Thoracic aorta (tissue), 2 donors: ENCODE measurements around the gene NFS1. TPM values are rescaled to one million over a fixed set of nuclear protein-coding genes. Genes with fewer than 3 reads are reported as not detected.

Experiments
- ATAC-seq: fragments of 150-250 bp; one replicate; pipeline ENCODE4 v1.8.0; 2017; ENCODE audit warnings: low read depth; ENCODE audit not compliant: insufficient number of reproducible peaks, low FRiP score
- DNase-seq: peaks from one replicate; pipeline ENCODE4 v3.0.0-alpha.2; 2020; ENCODE audit warnings: low spot score
- H3K27ac ChIP-seq, 2 donors: fragments of 200-600 bp; sonication (generic); 1 replicate in 1 of 2; 2 replicates in 1 of 2; pipeline ENCODE4 v1.5.1; 2016; ENCODE audit warnings: mild to moderate bottlenecking in 2 of 2, moderate library complexity in 2 of 2
- H3K27me3 ChIP-seq: fragments of 200-600 bp; sonication (generic); replicated peaks from 2 replicates; pipeline ENCODE4 v1.6.0; 2016; ENCODE audit warnings: mild to moderate bottlenecking; ENCODE audit not compliant: insufficient read depth
- H3K36me3 ChIP-seq: fragments of 200-600 bp; sonication (generic); one replicate; pipeline ENCODE4 v1.5.1; 2016
- H3K4me1 ChIP-seq, 2 donors: fragments of 200-600 bp; sonication (generic); 1 replicate in 1 of 2; 2 replicates in 1 of 2; pipeline versions ENCODE4 v1.5.1 to v1.6.0; 2016; ENCODE audit warnings: low read depth in 2 of 2, mild to moderate bottlenecking in 1 of 2; ENCODE audit not compliant: control insufficient read depth in 1 of 2
- H3K4me3 ChIP-seq: fragments of 200-600 bp; sonication (generic); 2 replicates; pipeline ENCODE4 v1.5.1; 2016; ENCODE audit warnings: mild to moderate bottlenecking
- H3K9me3 ChIP-seq: fragments of 200-600 bp; sonication (generic); 2 replicates; pipeline ENCODE4 v1.5.1; 2016
- CTCF ChIP-seq: fragments of 200-600 bp; sonication (generic); IDR thresholded peaks from one replicate; pipeline ENCODE4 v1.5.1; 2019; ENCODE audit warnings: antibody characterized with exemption
- total RNA-seq, 2 donors: library from RNA; depleted of rRNA; stranded (reverse); fragments of >200 nt; gene quantifications; one replicate each; pipeline versions ENCODE4 v1.1.0 to v1.2.3, GENCODE V29; 2016

Gene NFS1
- total RNA-seq, 2 donors from 2014 or later = 11.5 to 19.4 TPM

GRCh38 chr20:35641743-35642142 is 57.4 kb downstream of the NFS1 start:
- H3K4me1 ChIP-seq = peaks cover 0 to 4% of the 10 kb centered on the region in 2 donors
- H3K36me3 ChIP-seq = no peaks in the 10 kb centered on the region
- DNase-seq = no peak
- no peak for TF ChIP-seq CTCF
- no peak overlapping the region for H3K4me3 ChIP-seq
- no peaks in the 10 kb centered on the region for H3K9me3 ChIP-seq
- no peaks in the 10 kb centered on the region for H3K27me3 ChIP-seq
- H3K27ac ChIP-seq = no peak overlapping the region
- ATAC-seq = no peak

- H3K4me1 ChIP-seq = peaks cover 3 to 11% of the 10 kb centered on the region in 2 donors
- no peak for TF ChIP-seq CTCF
- no peaks in the 10 kb centered on the region for H3K36me3 ChIP-seq
- no peaks in the 10 kb centered on the region for H3K9me3 ChIP-seq
- no peak overlapping the region for H3K4me3 ChIP-seq
- no peaks in the 10 kb centered on the region for H3K27me3 ChIP-seq
- DNase-seq (no peak), ATAC-seq (no peak)
- H3K27ac ChIP-seq = no peak overlapping the region
These were observed 58.4 kb downstream of the NFS1 start for GRCh38 chr20:35640724-35641123.

- no peak for TF ChIP-seq CTCF
- no peak overlapping the region for H3K27ac ChIP-seq
- H3K4me3 ChIP-seq = no peak overlapping the region
- peaks cover 3 to 16% of the 10 kb centered on the region in 2 donors for H3K4me1 ChIP-seq
- no peaks in the 10 kb centered on the region for H3K27me3 ChIP-seq
- no peak for DNase-seq
- ATAC-seq = no peak
- no peaks in the 10 kb centered on the region for H3K9me3 ChIP-seq
- no peaks in the 10 kb centered on the region for H3K36me3 ChIP-seq
These were observed 60.4 kb downstream of the NFS1 start for GRCh38 chr20:35638751-35639150.

- no peaks in the 10 kb centered on the region for H3K27me3 ChIP-seq
These were observed 61.9 kb downstream of the NFS1 start for GRCh38 chr20:35637276-35637675.

GRCh38 chr20:35636095-35636494 is 63.1 kb downstream of the NFS1 start:
- TF ChIP-seq CTCF = no peak
- Histone ChIP-seq H3K9me3 (no peaks in the 10 kb centered on the region), H3K36me3 (peaks cover 4% of the 10 kb centered on the region), H3K27ac (no peak overlapping the region), H3K4me3 (no peak overlapping the region), H3K27me3 (no peaks in the 10 kb centered on the region), H3K4me1 (peaks cover 3 to 16% of the 10 kb centered on the region in 2 donors)
- ATAC-seq (no peak), DNase-seq (no peak)

More at GRCh38 chr20:35637276-35637675, 61.9 kb downstream of the NFS1 start:
- peaks cover 3 to 16% of the 10 kb centered on the region in 2 donors for H3K4me1 ChIP-seq
- DNase-seq = no peak
- no peak for TF ChIP-seq CTCF
- H3K9me3 ChIP-seq = no peaks in the 10 kb centered on the region
- no peak overlapping the region for H3K4me3 ChIP-seq
- peaks cover under 1% of the 10 kb centered on the region for H3K36me3 ChIP-seq
- no peak overlapping the region for H3K27ac ChIP-seq
- no peak for ATAC-seq
